ENCODE results near the gene ST6GALNAC6. TPM values are rescaled to one million over a fixed set of nuclear protein-coding genes. Genes with fewer than 3 reads are reported as not detected.
A peak's percentile ranks its signal among the peaks of the same experiment; 100 is the strongest.
"Not testable (repeated sequence)": the region's sequence is repeated elsewhere in the genome, so short reads cannot be mapped to it uniquely, and the experiment has no call there.

The ST6GALNAC6 gene
- polyA plus RNA-seq, 3 donors: 8.2 to 14.4 (median 12.0) TPM

DNA sequence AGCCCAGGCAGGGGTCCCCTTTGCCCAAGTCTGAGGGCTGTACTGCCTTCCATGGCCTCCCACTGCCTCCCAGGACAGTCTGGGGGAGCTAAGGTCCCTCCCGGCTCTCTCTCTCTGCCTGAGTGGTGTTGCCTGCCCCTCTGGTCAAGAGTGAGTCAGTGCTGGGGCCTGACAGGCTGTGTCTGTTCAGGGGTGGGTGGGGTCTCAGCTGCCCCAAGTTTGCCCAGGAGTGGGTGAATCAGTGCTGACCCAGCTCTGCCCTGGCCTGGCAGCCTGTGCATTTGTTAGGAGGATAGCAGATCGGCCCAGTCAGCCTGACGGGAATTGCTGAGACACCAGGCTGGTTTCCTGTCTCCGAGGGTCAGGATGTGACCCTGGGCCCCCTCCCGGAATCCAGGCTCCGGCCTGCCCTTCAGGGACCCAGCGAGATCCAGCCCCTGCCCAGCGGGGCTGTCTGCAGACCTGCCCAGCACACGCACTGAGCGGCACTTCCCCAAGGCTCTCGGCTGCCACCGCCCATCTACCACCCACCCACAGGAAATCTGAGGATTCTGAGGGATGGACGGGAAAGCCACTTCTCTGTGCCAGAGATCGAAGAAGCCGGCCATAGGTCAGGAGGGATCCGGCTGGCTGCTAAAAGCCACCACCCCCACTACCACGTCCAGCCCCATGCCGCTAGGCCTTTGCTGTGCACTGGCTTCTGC, 60.9 kb downstream of the ST6GALNAC6 start:
- H3K4me2 ChIP-seq (replicated peaks; ENCODE audit: extremely low read depth, low read length, poor library complexity, severe bottlenecking): no peak overlapping the region
- H3K4me1 ChIP-seq (ENCODE audit: control insufficient read depth in 1 of 2, insufficient read depth in 2 of 2, low read length in 2 of 2): peaks cover 38 to 39% of the 10 kb centered on the region in 2 donors
- H4K20me1 ChIP-seq (ENCODE audit: insufficient read depth, low read length): no peaks in the 10 kb centered on the region
- DNase-seq: peak; percentile 82 to 94 (median 92)
- peaks cover 0 to 4% (median 0%) of the 10 kb centered on the region in 7 donors for H3K9me3 Mint-ChIP-seq
- intact Hi-C loops (cut with micrococcal nuclease): loop anchor here in 1 of 2 donors (5.0 kb wide), 1 partner anchor 36 kb away; the partner anchor contains the start of gene FPGS
- no peak overlapping the region for H3K4me3 Mint-ChIP-seq
- H3K4me3 ChIP-seq (replicated peaks in 1 of 3; ENCODE audit: low read depth in 2 of 3, low read length in 3 of 3): no peak overlapping the region
- H3K36me3 ChIP-seq (replicated peaks in 1 of 2; ENCODE audit: control insufficient read depth in 1 of 2, insufficient read depth in 2 of 2, low read length in 2 of 2): peaks cover 17 to 18% of the 10 kb centered on the region in 2 donors
- peaks cover 44% of the 10 kb centered on the region for H3K4me1 Mint-ChIP-seq
- H3K27me3 Mint-ChIP-seq (ENCODE audit: low read depth in 3 of 3): peaks cover 2 to 6% (median 5%) of the 10 kb centered on the region in 3 donors
- peaks cover 37 to 55% of the 10 kb centered on the region in 2 donors for H3K36me3 Mint-ChIP-seq
- 19% methylated on average over 17 of the region's 18 CpGs for WGBS (ENCODE audit: insufficient coverage)
- H3K27ac ChIP-seq (ENCODE audit: low read depth in 1 of 2, low read length in 2 of 2): peak overlapping the region in 1 of 2 donors; percentile 55
- H3K27ac Mint-ChIP-seq: peak overlapping the region in 6 of 7 donors; percentile 57 to 99 (median 78)
- no peaks in the 10 kb centered on the region for H3K9me3 ChIP-seq (replicated peaks in 1 of 2; ENCODE audit: control insufficient read depth in 1 of 2, insufficient read depth in 1 of 2, low read length in 2 of 2)
- TF ChIP-seq, protein P1, sequence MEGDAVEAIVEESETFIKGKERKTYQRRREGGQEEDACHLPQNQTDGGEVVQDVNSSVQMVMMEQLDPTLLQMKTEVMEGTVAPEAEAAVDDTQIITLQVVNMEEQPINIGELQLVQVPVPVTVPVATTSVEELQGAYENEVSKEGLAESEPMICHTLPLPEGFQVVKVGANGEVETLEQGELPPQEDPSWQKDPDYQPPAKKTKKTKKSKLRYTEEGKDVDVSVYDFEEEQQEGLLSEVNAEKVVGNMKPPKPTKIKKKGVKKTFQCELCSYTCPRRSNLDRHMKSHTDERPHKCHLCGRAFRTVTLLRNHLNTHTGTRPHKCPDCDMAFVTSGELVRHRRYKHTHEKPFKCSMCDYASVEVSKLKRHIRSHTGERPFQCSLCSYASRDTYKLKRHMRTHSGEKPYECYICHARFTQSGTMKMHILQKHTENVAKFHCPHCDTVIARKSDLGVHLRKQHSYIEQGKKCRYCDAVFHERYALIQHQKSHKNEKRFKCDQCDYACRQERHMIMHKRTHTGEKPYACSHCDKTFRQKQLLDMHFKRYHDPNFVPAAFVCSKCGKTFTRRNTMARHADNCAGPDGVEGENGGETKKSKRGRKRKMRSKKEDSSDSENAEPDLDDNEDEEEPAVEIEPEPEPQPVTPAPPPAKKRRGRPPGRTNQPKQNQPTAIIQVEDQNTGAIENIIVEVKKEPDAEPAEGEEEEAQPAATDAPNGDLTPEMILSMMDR (IDR thresholded peaks at IDR 0.05): no peak
- H2AFZ ChIP-seq (ENCODE audit: insufficient read depth, low read depth, low read length, poor library complexity, severe bottlenecking): no peak overlapping the region
- H3K9ac ChIP-seq (ENCODE audit: insufficient read depth, low read length, poor library complexity, severe bottlenecking): peak overlapping the region; percentile 38
- no peaks in the 10 kb centered on the region for H3K79me2 ChIP-seq (ENCODE audit: insufficient read depth, low read length)
- H3K27me3 ChIP-seq (ENCODE audit: control insufficient read depth in 2 of 2, insufficient read depth in 2 of 2, low read length in 2 of 2): no peaks in the 10 kb centered on the region

DNA sequence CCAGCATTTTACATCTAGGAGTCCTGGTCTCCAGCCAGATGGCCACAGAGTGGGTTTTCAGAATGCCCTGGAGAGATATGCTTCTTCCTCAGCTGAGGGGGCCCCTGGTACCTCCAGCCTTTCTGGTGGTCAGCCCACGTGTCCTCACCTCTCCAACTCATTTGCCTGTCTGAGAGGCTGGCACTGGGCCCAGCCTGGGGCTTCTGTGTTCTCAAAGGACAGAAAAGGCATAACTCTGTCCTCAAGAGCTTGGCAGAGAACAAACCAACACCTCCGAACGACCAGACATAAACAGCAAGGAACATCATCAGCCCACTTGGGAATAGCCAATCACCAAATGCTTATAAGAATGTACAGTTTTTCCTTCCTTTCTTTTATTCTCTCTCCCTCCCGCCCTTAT, 62.1 kb downstream of the ST6GALNAC6 start:
- intact Hi-C loops (cut with micrococcal nuclease): loop anchor here in 1 of 2 donors (2.0 to 5.0 kb wide), 2 partner anchors 35 to 57 kb away; partner anchors contain the start of gene FPGS
- no peak for DNase-seq

DNA sequence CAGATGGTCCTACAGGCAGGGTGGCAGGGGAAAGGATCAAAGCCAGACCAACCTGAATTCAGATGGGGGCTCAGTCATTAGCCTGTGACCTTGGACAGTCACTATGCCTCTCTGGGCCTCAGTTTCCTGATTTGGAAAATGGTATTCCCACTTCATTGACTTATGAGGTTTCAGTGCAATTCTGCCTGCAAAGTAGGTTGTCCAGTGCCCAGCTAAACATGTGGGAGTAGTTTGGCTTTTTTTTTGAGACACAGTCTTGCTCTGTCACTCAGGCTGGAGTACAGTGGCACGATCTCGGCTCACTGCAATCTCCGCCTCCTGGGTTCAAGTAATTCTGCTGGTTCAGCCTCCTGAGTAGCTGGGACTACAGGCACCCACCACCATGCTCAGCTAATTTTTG, 62.8 kb downstream of the ST6GALNAC6 start:
- H3K9me3 ChIP-seq (replicated peaks in 1 of 2; ENCODE audit: control insufficient read depth in 1 of 2, insufficient read depth in 1 of 2, low read length in 2 of 2); H3K4me3 ChIP-seq (replicated peaks in 1 of 3; ENCODE audit: low read depth in 2 of 3, low read length in 3 of 3); H3K79me2 ChIP-seq (ENCODE audit: insufficient read depth, low read length); H3K4me2 ChIP-seq (replicated peaks; ENCODE audit: extremely low read depth, low read length, poor library complexity, severe bottlenecking); H3K27me3 Mint-ChIP-seq (ENCODE audit: low read depth in 3 of 3); H3K4me3 Mint-ChIP-seq; H2AFZ ChIP-seq (ENCODE audit: insufficient read depth, low read depth, low read length, poor library complexity, severe bottlenecking); H4K20me1 ChIP-seq (ENCODE audit: insufficient read depth, low read length); H3K9me3 Mint-ChIP-seq; H3K27me3 ChIP-seq (ENCODE audit: control insufficient read depth in 2 of 2, insufficient read depth in 2 of 2, low read length in 2 of 2): not testable (repeated sequence)
- H3K4me1 Mint-ChIP-seq: peaks cover 56% of the 10 kb centered on the region
- peak overlapping the region; percentile 97 to 99 (median 98) for H3K27ac Mint-ChIP-seq
- no CpG with 5 or more reads among the region's 3 CpGs for WGBS (ENCODE audit: insufficient coverage)
- Histone ChIP-seq H3K9ac (ENCODE audit: insufficient read depth, low read length, poor library complexity, severe bottlenecking) (peak overlapping the region; percentile 75), H3K36me3 (replicated peaks in 1 of 2; ENCODE audit: control insufficient read depth in 1 of 2, insufficient read depth in 2 of 2, low read length in 2 of 2) (peaks cover 8 to 10% of the 10 kb centered on the region in 2 donors), H3K4me1 (ENCODE audit: control insufficient read depth in 1 of 2, insufficient read depth in 2 of 2, low read length in 2 of 2) (peaks cover 47% of the 10 kb centered on the region in 2 donors), H3K27ac (ENCODE audit: low read depth in 1 of 2, low read length in 2 of 2) (peak overlapping the region; percentile 92 to 99)
- DNase-seq: peak in 1 of 3 donors; percentile 18
- H3K36me3 Mint-ChIP-seq: peaks cover 33 to 49% of the 10 kb centered on the region in 2 donors
- intact Hi-C loops (cut with micrococcal nuclease): loop anchor here in 1 of 2 donors (2.0 to 5.0 kb wide), 2 partner anchors 34 to 56 kb away; partner anchors contain the start of gene FPGS

More for the DNA sequence above, 62.1 kb downstream of the ST6GALNAC6 start:
- peaks cover 54% of the 10 kb centered on the region for H3K4me1 Mint-ChIP-seq
- Histone ChIP-seq H3K9ac (ENCODE audit: insufficient read depth, low read length, poor library complexity, severe bottlenecking) (no peak overlapping the region), H3K4me2 (replicated peaks; ENCODE audit: extremely low read depth, low read length, poor library complexity, severe bottlenecking) (no peak overlapping the region), H4K20me1 (ENCODE audit: insufficient read depth, low read length) (no peaks in the 10 kb centered on the region), H3K79me2 (ENCODE audit: insufficient read depth, low read length) (no peaks in the 10 kb centered on the region), H3K4me3 (replicated peaks in 1 of 3; ENCODE audit: low read depth in 2 of 3, low read length in 3 of 3) (no peak overlapping the region), H3K9me3 (replicated peaks in 1 of 2; ENCODE audit: control insufficient read depth in 1 of 2, insufficient read depth in 1 of 2, low read length in 2 of 2) (no peaks in the 10 kb centered on the region), H3K27ac (ENCODE audit: low read depth in 1 of 2, low read length in 2 of 2) (no peak overlapping the region), H2AFZ (ENCODE audit: insufficient read depth, low read depth, low read length, poor library complexity, severe bottlenecking) (no peak overlapping the region), H3K4me1 (ENCODE audit: control insufficient read depth in 1 of 2, insufficient read depth in 2 of 2, low read length in 2 of 2) (peaks cover 47% of the 10 kb centered on the region in 2 donors), H3K36me3 (replicated peaks in 1 of 2; ENCODE audit: control insufficient read depth in 1 of 2, insufficient read depth in 2 of 2, low read length in 2 of 2) (peaks cover 12% of the 10 kb centered on the region in 2 donors), H3K27me3 (ENCODE audit: control insufficient read depth in 2 of 2, insufficient read depth in 2 of 2, low read length in 2 of 2) (no peaks in the 10 kb centered on the region)
- TF ChIP-seq, protein P1 (IDR thresholded peaks at IDR 0.05): no peak
- peaks cover 35 to 53% of the 10 kb centered on the region in 2 donors for H3K36me3 Mint-ChIP-seq
- 100% methylated on average over 1 of the region's 4 CpGs for WGBS (ENCODE audit: insufficient coverage)
- H3K9me3 Mint-ChIP-seq: peaks cover 0 to 4% (median 0%) of the 10 kb centered on the region in 7 donors
- no peak overlapping the region for H3K4me3 Mint-ChIP-seq
- H3K27ac Mint-ChIP-seq: peak overlapping the region in 6 of 7 donors; percentile 10 to 99 (median 98)
- peaks cover 2 to 6% (median 5%) of the 10 kb centered on the region in 3 donors for H3K27me3 Mint-ChIP-seq (ENCODE audit: low read depth in 3 of 3)
